Measurements from ENCODE around the gene ST8SIA4. TPM values are rescaled to one million over a fixed set of nuclear protein-coding genes. Genes with fewer than 3 reads are reported as not detected.

The ST8SIA4 gene
- total RNA-seq, 3 donors from 2014 or later = 2.6 to 4.6 (median 4.5) TPM

GRCh38 chr5:100828898-100829356 is 74.2 kb downstream of the ST8SIA4 start:
- H3K27ac ChIP-seq = peak overlapping the region in 1 of 2 donors; percentile 26
- TF ChIP-seq, protein P1, sequence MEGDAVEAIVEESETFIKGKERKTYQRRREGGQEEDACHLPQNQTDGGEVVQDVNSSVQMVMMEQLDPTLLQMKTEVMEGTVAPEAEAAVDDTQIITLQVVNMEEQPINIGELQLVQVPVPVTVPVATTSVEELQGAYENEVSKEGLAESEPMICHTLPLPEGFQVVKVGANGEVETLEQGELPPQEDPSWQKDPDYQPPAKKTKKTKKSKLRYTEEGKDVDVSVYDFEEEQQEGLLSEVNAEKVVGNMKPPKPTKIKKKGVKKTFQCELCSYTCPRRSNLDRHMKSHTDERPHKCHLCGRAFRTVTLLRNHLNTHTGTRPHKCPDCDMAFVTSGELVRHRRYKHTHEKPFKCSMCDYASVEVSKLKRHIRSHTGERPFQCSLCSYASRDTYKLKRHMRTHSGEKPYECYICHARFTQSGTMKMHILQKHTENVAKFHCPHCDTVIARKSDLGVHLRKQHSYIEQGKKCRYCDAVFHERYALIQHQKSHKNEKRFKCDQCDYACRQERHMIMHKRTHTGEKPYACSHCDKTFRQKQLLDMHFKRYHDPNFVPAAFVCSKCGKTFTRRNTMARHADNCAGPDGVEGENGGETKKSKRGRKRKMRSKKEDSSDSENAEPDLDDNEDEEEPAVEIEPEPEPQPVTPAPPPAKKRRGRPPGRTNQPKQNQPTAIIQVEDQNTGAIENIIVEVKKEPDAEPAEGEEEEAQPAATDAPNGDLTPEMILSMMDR (IDR thresholded peaks at IDR 0.05) = no peak
- TF ChIP-seq POLR2AphosphoS5 (IDR thresholded peaks at IDR 0.05) (no peak), POLR2A (IDR thresholded peaks at IDR 0.05) (no peak)

GRCh38 chr5:100828071-100828897 is 74.8 kb downstream of the ST8SIA4 start:
- H3K27me3 ChIP-seq = no peaks in the 10 kb centered on the region
- H3K36me3 ChIP-seq = no peaks in the 10 kb centered on the region
- TF ChIP-seq, protein P1 (IDR thresholded peaks at IDR 0.05) = no peak
- TF ChIP-seq POLR2AphosphoS5 (IDR thresholded peaks at IDR 0.05) (no peak), POLR2A (IDR thresholded peaks at IDR 0.05) (no peak)
- intact Hi-C loops (cut with DNase I; ENCODE audit: low total_unique reads) = no loop called here
- H3K4me1 ChIP-seq = no peaks in the 10 kb centered on the region
- DNase-seq (ENCODE audit: low spot score in 2 of 2) = no peak
- peak overlapping the region in 1 of 2 donors; percentile 51 for H3K27ac ChIP-seq
- no peak overlapping the region for H3K4me3 ChIP-seq
- H3K9me3 ChIP-seq = no peaks in the 10 kb centered on the region

More at GRCh38 chr5:100828898-100829356, 74.2 kb downstream of the ST8SIA4 start:
- intact Hi-C loops (cut with DNase I; ENCODE audit: low total_unique reads) = no loop called here
- Histone ChIP-seq H3K4me3 (no peak overlapping the region), H3K36me3 (no peaks in the 10 kb centered on the region), H3K9me3 (no peaks in the 10 kb centered on the region), H3K4me1 (no peaks in the 10 kb centered on the region), H3K27me3 (no peaks in the 10 kb centered on the region)
- no peak for DNase-seq (ENCODE audit: low spot score in 2 of 2)

DNA sequence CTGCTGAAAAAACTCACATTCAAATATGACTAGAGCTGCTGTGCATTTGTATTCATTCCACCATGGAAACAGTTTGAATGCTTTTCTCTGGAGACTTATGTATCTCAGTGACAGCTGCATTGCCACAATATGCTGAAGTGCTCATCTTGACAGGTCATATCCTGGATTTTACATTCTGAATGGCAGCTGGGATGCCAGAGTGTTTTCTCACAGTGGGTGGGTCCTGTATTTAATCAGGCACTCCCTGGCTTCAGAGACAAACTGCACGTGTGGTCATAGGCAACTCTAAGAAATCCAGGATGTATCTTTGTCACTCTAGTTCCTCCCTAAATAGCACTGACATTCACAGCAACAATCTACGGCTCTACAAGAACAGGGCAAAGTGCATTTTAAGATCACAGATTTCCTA is 75.6 kb downstream of the ST8SIA4 start:
- intact Hi-C loops (cut with DNase I; ENCODE audit: low total_unique reads) = no loop called here
- Histone ChIP-seq H3K27ac (peak overlapping the region in 1 of 2 donors; percentile 51), H3K36me3 (no peaks in the 10 kb centered on the region), H3K4me1 (no peaks in the 10 kb centered on the region), H3K9me3 (no peaks in the 10 kb centered on the region), H3K27me3 (no peaks in the 10 kb centered on the region), H3K4me3 (no peak overlapping the region)
- DNase-seq (ENCODE audit: low spot score in 2 of 2) = no peak
- TF ChIP-seq, protein P1 (IDR thresholded peaks at IDR 0.05) = no peak
- TF ChIP-seq POLR2A (IDR thresholded peaks at IDR 0.05) (no peak), POLR2AphosphoS5 (IDR thresholded peaks at IDR 0.05) (no peak)

DNA sequence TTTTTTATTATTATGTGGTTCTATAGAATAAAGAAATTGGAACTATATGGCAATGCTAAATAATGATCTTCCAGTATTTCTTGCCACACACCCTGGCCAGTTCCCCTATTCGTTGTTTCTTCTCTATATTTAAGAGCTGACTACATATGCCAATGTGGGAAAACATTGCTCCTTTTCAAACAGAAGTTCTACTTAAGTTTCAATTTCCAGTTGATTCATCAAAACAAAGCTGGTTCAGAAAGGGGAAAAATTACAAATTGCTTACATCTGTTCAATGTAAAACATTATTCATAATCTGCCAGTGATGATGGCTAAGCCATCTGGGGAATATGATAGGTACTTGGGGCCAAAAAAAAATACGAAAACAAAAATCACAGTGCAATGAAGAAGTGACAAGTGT is 76.9 kb downstream of the ST8SIA4 start:
- Histone ChIP-seq H3K4me1 (no peaks in the 10 kb centered on the region), H3K9me3 (no peaks in the 10 kb centered on the region), H3K36me3 (no peaks in the 10 kb centered on the region), H3K27ac (no peak overlapping the region), H3K27me3 (no peaks in the 10 kb centered on the region), H3K4me3 (no peak overlapping the region)
- TF ChIP-seq, protein P1 (IDR thresholded peaks at IDR 0.05) = no peak
- TF ChIP-seq POLR2A (IDR thresholded peaks at IDR 0.05) (no peak), POLR2AphosphoS5 (IDR thresholded peaks at IDR 0.05) (no peak)
- DNase-seq (ENCODE audit: low spot score in 2 of 2) = no peak
- intact Hi-C loops (cut with DNase I; ENCODE audit: low total_unique reads) = no loop called here

DNA sequence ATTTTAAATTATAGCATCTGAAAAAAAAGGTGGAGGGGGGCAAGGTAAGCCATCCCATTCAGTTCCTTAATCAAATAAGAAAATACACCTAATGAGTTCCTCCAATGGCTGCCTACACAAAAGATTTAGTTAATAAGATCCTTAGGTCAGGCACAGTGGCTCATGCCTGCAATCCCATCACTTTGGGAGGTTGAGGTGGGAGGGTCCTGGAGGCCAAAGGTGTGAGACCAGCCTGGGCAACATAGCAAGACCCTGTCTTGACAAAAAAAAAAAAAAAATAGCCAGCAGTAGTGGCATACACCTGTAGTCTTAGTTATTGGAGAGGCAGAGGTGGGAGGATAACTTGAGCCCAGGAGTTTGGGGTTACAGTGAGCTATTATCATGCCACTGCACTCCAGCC is 78.4 kb downstream of the ST8SIA4 start:
- Histone ChIP-seq H3K27ac (no peak overlapping the region), H3K9me3 (no peaks in the 10 kb centered on the region), H3K36me3 (no peaks in the 10 kb centered on the region), H3K4me1 (no peaks in the 10 kb centered on the region), H3K4me3 (no peak overlapping the region), H3K27me3 (no peaks in the 10 kb centered on the region)
- intact Hi-C loops (cut with DNase I; ENCODE audit: low total_unique reads) = no loop called here
- DNase-seq (ENCODE audit: low spot score in 2 of 2) = no peak
- TF ChIP-seq POLR2A (IDR thresholded peaks at IDR 0.05) (no peak), POLR2AphosphoS5 (IDR thresholded peaks at IDR 0.05) (no peak)
- TF ChIP-seq, protein P1 (IDR thresholded peaks at IDR 0.05) = no peak
